Naive B cell (primary cell): ENCODE data around the gene PRUNE1. TPM values are rescaled to one million over a fixed set of nuclear protein-coding genes. Genes with fewer than 3 reads are reported as not detected.
A peak's percentile ranks its signal among the peaks of the same experiment; 100 is the strongest.

Experiments
- ATAC-seq, 2 donors: fragments of 150-1000 bp; cut with Tn5 transposase; 2 replicates each; pipeline ENCODE4 v1.10.0; 2021; ENCODE audit warnings: low read depth in 2 of 2, mild to moderate bottlenecking in 2 of 2, moderate library complexity in 2 of 2
- DNase-seq: peaks from one replicate; pipeline ENCODE4 v3.0.0; 2022
- H3K27ac Mint-ChIP-seq, 6 donors: one replicate each; pipeline ENCODE4 v1.8.0; 2020 to 2022; ENCODE audit warnings: mild to moderate bottlenecking in 6 of 6, mixed read lengths in 6 of 6, moderate library complexity in 5 of 6, inconsistent platforms in 2 of 6
- H3K27me3 Mint-ChIP-seq, 3 donors: one replicate each; pipeline ENCODE4 v1.8.0; 2021 to 2022; ENCODE audit warnings: mixed read lengths in 3 of 3, mild to moderate bottlenecking in 1 of 3
- H3K36me3 Mint-ChIP-seq, 2 donors: one replicate each; pipeline ENCODE4 v1.8.0; 2020 to 2022; ENCODE audit warnings: mixed read lengths in 2 of 2, inconsistent platforms in 1 of 2, mild to moderate bottlenecking in 1 of 2
- H3K4me1 Mint-ChIP-seq, 3 donors: one replicate each; pipeline ENCODE4 v1.8.0; 2020 to 2022; ENCODE audit warnings: mixed read lengths in 3 of 3, inconsistent platforms in 1 of 3, mild to moderate bottlenecking in 1 of 3, moderate library complexity in 1 of 3
- H3K4me3 Mint-ChIP-seq, 8 donors: one replicate each; pipeline ENCODE4 v1.8.0; 2020 to 2022; ENCODE audit warnings: mild to moderate bottlenecking in 8 of 8, mixed read lengths in 8 of 8, moderate library complexity in 8 of 8, inconsistent platforms in 2 of 8
- H3K9me3 Mint-ChIP-seq, 7 donors: one replicate each; pipeline ENCODE4 v1.8.0; 2020 to 2022; ENCODE audit warnings: mixed read lengths in 7 of 7, mild to moderate bottlenecking in 5 of 7, inconsistent platforms in 2 of 7, moderate library complexity in 1 of 7
- polyA plus RNA-seq, 6 donors: library from polyadenylated mRNA; unstranded; fragments of 300-500 nt; fragmentation: Illumina TruSeq; gene quantifications; one replicate each; pipeline ENCODE4 v1.2.3, GENCODE V29; 2021; ENCODE audit warnings: low read depth in 6 of 6

PRUNE1 gene
- polyA plus RNA-seq, 6 donors from 2014 or later, result 40.2 to 89.9 (median 48.7) TPM

GRCh38 chr1:151001602-151002001, 6.6 kb upstream of the PRUNE1 start:
- peak overlapping the region in 1 of 6 donors; percentile 75 for H3K27ac Mint-ChIP-seq
- no peak overlapping the region for H3K4me3 Mint-ChIP-seq
- DNase-seq (no peak), ATAC-seq (no peak)
- peaks cover 4 to 16% of the 10 kb centered on the region in 2 donors for H3K36me3 Mint-ChIP-seq
- no peaks in the 10 kb centered on the region for H3K27me3 Mint-ChIP-seq
- H3K4me1 Mint-ChIP-seq, result peaks cover 28 to 41% (median 37%) of the 10 kb centered on the region in 3 donors
- no peaks in the 10 kb centered on the region for H3K9me3 Mint-ChIP-seq

GRCh38 chr1:151002051-151002450, 6.2 kb upstream of the PRUNE1 start:
- no peaks in the 10 kb centered on the region for H3K9me3 Mint-ChIP-seq
- ATAC-seq, result no peak
- H3K36me3 Mint-ChIP-seq, result peaks cover 4 to 14% of the 10 kb centered on the region in 2 donors
- no peaks in the 10 kb centered on the region for H3K27me3 Mint-ChIP-seq
- peak overlapping the region in 1 of 6 donors; percentile 75 for H3K27ac Mint-ChIP-seq
- no peak for DNase-seq
- H3K4me3 Mint-ChIP-seq, result no peak overlapping the region
- peaks cover 32 to 46% (median 41%) of the 10 kb centered on the region in 3 donors for H3K4me1 Mint-ChIP-seq

DNA sequence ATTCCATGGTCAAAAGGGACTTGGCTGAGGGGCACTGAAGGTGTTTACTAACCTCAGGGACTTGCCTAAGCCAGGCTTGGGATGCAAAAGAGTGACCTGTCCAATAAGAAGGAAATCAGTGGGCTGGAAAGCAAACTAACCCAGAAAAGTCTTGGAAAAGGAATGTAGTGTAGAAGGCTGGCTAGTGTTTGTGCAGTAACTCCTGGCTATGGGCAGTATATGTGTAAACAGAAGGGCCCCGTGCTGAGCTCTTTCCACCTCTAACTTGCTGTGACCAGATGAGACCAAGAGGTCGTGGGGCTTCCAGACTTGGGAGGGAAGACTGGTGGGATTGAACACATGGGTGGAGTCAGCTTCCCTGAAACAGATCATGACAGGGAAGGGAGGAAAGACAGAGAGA, 5.6 kb upstream of the PRUNE1 start:
- Mint-ChIP-seq H3K4me3 (peak overlapping the region in 6 of 8 donors; percentile 3 to 61 (median 25)), H3K36me3 (peaks cover 4 to 8% of the 10 kb centered on the region in 2 donors), H3K27ac (peak overlapping the region in 3 of 6 donors; percentile 48 to 75 (median 57))

DNA sequence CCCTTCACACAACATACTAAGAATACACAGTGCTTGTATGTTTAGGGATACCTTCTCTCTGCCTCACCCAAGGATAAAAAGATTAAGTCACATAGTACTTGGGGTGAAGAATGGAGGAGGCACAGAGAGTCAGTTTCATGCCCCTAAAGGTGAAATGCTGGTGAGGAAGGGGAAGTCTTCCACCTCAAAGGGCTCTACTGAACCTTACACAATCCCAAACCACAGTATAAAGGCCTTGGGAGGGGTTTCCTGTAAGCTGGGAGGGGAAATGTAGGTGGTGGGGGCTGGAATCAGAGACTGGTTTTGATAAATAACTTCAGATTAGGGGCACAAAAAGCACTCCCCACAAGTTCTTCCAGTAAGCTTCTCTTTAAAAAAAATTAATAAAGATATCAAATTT, 5.1 kb upstream of the PRUNE1 start:
- Mint-ChIP-seq H3K4me1 (peaks cover 41 to 57% (median 53%) of the 10 kb centered on the region in 3 donors), H3K27me3 (no peaks in the 10 kb centered on the region), H3K36me3 (peaks cover 4 to 8% of the 10 kb centered on the region in 2 donors), H3K27ac (peak overlapping the region in 3 of 6 donors; percentile 26 to 75 (median 50)), H3K9me3 (no peaks in the 10 kb centered on the region), H3K4me3 (peak overlapping the region in 4 of 8 donors; percentile 3 to 31 (median 20))
- no peak for ATAC-seq
- DNase-seq, result no peak

More for the DNA sequence above, 5.6 kb upstream of the PRUNE1 start:
- no peaks in the 10 kb centered on the region for H3K27me3 Mint-ChIP-seq
- peaks cover 37 to 51% (median 47%) of the 10 kb centered on the region in 3 donors for H3K4me1 Mint-ChIP-seq
- no peaks in the 10 kb centered on the region for H3K9me3 Mint-ChIP-seq
- ATAC-seq (no peak), DNase-seq (no peak)

GRCh38 chr1:151005729-151006319, 2.4 kb upstream of the PRUNE1 start:
- H3K9me3 Mint-ChIP-seq, result no peaks in the 10 kb centered on the region
- no peaks in the 10 kb centered on the region for H3K27me3 Mint-ChIP-seq
- ATAC-seq (no peak), DNase-seq (no peak)
- H3K4me1 Mint-ChIP-seq, result peaks cover 55 to 75% (median 72%) of the 10 kb centered on the region in 3 donors
- peak overlapping the region; percentile 87 to 99 (median 98) for H3K4me3 Mint-ChIP-seq
- H3K27ac Mint-ChIP-seq, result peak overlapping the region in 5 of 6 donors; percentile 95 to 98 (median 97)
- peaks cover 0 to 8% of the 10 kb centered on the region in 2 donors for H3K36me3 Mint-ChIP-seq

DNA sequence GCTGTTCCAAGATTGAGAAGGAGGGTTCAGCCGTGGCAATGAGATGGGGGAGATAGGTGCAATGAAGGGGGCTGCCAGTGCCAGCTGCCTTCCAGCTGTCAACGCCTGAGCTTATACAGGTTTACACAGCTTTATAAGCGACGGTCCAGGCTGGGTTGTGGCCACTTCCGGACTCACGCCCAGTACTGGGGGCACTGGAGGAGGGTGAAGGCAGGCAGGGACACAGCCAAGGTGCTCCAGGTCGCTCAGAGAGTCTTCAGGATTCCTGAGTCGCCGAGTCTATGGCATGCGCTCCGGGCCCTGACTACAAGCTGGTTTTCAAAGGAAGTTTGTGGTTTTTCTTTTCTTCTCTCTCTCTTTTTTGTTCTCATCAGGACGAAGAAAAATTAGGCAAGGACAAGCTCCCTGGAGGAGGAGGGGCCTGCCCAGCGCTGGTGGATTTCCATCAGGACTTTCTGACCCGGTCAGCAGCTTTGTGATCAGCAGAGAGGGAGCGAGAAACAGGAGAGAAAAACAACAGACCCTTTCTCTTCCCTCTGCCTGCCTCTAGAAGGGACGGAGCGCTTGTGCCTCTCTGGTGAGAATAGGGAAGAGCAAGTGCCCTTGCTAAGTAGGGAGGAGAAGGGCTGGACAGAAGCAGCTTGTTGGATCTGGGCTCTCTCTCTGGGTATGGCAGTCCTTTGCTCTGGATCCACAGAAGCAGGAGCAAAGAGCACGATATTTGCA, 1.8 kb upstream of the PRUNE1 start, which contains the start of gene MINDY1:
MINDY1 (minus strand) TSS at position 576 of the 726 bp plus-strand sequence. CDS start 4,285 bp downstream, outside the sequence.
- peaks cover 0 to 5% of the 10 kb centered on the region in 2 donors for H3K36me3 Mint-ChIP-seq
- DNase-seq, result peak; percentile 36
- no peaks in the 10 kb centered on the region for H3K27me3 Mint-ChIP-seq

GRCh38 chr1:151007853-151008243, 401 bp upstream of the PRUNE1 start:
- H3K9me3 Mint-ChIP-seq, result no peaks in the 10 kb centered on the region
- no peaks in the 10 kb centered on the region for H3K36me3 Mint-ChIP-seq
- peak overlapping the region; percentile 95 to 99 (median 98) for H3K27ac Mint-ChIP-seq
- H3K4me1 Mint-ChIP-seq, result peaks cover 45 to 79% (median 64%) of the 10 kb centered on the region in 3 donors
- peak overlapping the region; percentile 87 to 99 (median 97) for H3K4me3 Mint-ChIP-seq
- H3K27me3 Mint-ChIP-seq, result no peaks in the 10 kb centered on the region
- DNase-seq (no peak), ATAC-seq (no peak)

More for the DNA sequence above, 1.8 kb upstream of the PRUNE1 start, which contains the start of gene MINDY1:
- Mint-ChIP-seq H3K27ac (peak within 1 kb of the TSS; percentile 95 to 99 (median 98)), H3K9me3 (no peaks in the 10 kb centered on the region), H3K4me3 (peak within 1 kb of the TSS; percentile 87 to 99 (median 98)), H3K4me1 (peaks cover 54 to 78% (median 74%) of the 10 kb centered on the region in 3 donors)
- ATAC-seq, result peak; percentile 30 to 36

DNA sequence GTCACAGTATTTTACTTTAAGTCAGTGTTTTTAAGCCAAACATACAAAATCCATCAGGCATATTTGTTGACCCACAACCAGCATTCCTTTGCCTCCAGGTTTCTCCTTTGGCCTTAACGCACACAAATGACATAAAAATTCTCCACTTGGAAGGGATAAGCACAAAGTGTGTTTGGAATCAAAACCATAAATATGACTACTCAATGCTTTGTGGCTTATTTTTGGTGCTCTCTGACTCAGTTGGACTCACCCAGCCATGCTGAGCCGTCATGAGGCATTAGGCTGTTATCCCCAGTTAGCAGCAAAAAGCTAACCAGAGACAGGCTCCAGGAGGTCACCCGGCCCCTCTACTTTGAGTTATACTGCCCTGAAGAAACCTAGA, 948 bp downstream of the PRUNE1 start:
- Mint-ChIP-seq H3K27ac (peak overlapping the region in 5 of 6 donors; percentile 95 to 98 (median 97)), H3K4me1 (peaks cover 46 to 72% (median 60%) of the 10 kb centered on the region in 3 donors), H3K9me3 (no peaks in the 10 kb centered on the region), H3K27me3 (no peaks in the 10 kb centered on the region), H3K36me3 (no peaks in the 10 kb centered on the region), H3K4me3 (peak overlapping the region; percentile 87 to 99 (median 97))
- DNase-seq (no peak), ATAC-seq (no peak)

GRCh38 chr1:151009674-151010345, 1.6 kb downstream of the PRUNE1 start:
- no peaks in the 10 kb centered on the region for H3K36me3 Mint-ChIP-seq
- peak overlapping the region; percentile 59 to 99 (median 97) for H3K4me3 Mint-ChIP-seq
- ATAC-seq (no peak), DNase-seq (no peak)
- H3K27me3 Mint-ChIP-seq, result no peaks in the 10 kb centered on the region
- peaks cover 46 to 71% (median 59%) of the 10 kb centered on the region in 3 donors for H3K4me1 Mint-ChIP-seq
- no peaks in the 10 kb centered on the region for H3K9me3 Mint-ChIP-seq
- H3K27ac Mint-ChIP-seq, result peak overlapping the region in 2 of 6 donors; percentile 95 to 96

- Mint-ChIP-seq H3K27me3 (no peaks in the 10 kb centered on the region), H3K4me3 (peak overlapping the region in 4 of 8 donors; percentile 16 to 97 (median 73)), H3K9me3 (no peaks in the 10 kb centered on the region), H3K27ac (no peak overlapping the region), H3K36me3 (no peaks in the 10 kb centered on the region), H3K4me1 (peaks cover 43 to 66% (median 55%) of the 10 kb centered on the region in 3 donors)
- DNase-seq (no peak), ATAC-seq (no peak)
These were observed 2.1 kb downstream of the PRUNE1 start for GRCh38 chr1:151010346-151010726.

DNA sequence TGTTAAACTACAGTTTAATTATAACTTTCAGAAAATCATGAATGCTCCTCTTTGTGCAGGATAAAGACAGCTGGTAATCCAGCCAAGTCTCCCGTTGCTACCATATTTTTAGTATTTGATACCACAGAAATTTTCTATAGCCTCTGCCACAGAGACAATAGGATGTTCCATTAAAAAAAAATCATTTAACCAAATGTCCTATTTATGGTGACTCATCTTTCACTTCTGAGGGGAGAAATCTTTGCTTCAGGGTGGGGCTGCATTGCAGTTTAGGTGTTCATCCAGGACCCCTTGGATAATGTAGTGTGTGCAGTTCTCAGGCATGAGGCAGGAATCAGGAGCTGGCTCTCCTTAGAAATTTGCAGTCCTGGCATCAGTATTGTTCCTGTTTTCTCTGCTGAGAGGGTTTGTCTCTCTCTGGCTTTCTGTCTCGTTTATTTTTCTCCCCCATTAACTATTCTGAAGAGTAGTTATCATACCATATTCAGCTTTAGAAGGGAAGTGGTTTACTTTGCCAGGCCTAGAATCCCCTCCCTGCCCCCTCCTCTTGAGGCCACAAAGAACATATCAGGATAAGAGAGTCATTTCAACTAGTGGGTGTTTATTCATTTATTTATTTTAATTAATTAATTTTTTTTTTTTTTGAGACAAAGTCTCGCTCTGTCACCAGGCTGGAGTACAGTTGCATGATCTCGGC, 3.1 kb downstream of the PRUNE1 start:
- no peaks in the 10 kb centered on the region for H3K9me3 Mint-ChIP-seq
- no peaks in the 10 kb centered on the region for H3K36me3 Mint-ChIP-seq
- no peaks in the 10 kb centered on the region for H3K27me3 Mint-ChIP-seq
- no peak for ATAC-seq
- DNase-seq, result no peak
- peaks cover 34 to 56% (median 45%) of the 10 kb centered on the region in 3 donors for H3K4me1 Mint-ChIP-seq
- peak overlapping the region in 1 of 8 donors; percentile 47 for H3K4me3 Mint-ChIP-seq
- peak overlapping the region in 1 of 6 donors; percentile 30 for H3K27ac Mint-ChIP-seq

DNA sequence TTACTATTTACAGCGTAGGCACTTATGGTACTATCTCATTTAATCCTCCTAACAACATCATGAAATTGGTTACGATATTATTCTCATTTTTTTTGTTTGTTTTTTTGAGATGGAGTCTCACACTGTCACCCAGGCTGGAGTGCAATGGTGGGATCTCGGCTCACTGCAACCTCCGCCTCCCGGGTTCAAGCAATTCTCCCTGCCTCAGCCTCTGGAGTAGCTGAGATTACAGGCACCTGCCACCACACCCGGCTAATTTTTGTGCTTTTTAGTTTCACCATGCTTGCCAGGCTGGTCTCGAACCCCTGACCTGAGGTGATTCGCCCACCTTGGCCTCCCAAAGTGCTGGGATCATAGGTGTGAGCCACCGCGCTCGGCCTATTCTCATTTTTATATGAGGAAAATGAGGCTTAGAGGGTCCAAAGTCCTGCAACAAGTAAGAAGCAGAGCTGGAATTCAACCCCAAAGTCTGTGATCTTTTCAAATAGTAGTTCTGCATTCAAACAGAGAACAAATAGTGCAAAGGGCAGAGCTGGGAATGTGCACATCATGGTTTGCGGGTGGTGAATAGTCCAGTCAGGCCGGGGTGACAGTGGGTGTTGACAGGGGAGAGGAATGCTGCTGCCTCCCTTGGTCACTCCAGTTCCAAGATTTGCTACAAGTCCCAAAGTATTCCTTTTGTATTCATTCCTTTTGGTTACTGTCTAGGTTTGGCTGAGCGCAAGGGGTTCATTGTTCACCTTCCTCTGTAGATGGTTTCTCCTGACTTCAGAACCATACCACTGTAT, 4.6 kb downstream of the PRUNE1 start:
- Mint-ChIP-seq H3K4me3 (peak overlapping the region in 1 of 8 donors; percentile 26), H3K27me3 (no peaks in the 10 kb centered on the region), H3K9me3 (no peaks in the 10 kb centered on the region), H3K36me3 (no peaks in the 10 kb centered on the region), H3K4me1 (peaks cover 19 to 41% (median 29%) of the 10 kb centered on the region in 3 donors), H3K27ac (no peak overlapping the region)
- ATAC-seq (no peak), DNase-seq (no peak)
